OCI-M1 (cell line): ENCODE results near the gene LRIT1.
"Not testable (repeated sequence)": the region's sequence is repeated elsewhere in the genome, so short reads cannot be mapped to it uniquely, and the experiment has no call there.

Source experiments
- DNase-seq: peaks from one replicate; lab custom pipeline; 2025; lab: John Stamatoyannopoulos, UW

LRIT1 gene, protein sequence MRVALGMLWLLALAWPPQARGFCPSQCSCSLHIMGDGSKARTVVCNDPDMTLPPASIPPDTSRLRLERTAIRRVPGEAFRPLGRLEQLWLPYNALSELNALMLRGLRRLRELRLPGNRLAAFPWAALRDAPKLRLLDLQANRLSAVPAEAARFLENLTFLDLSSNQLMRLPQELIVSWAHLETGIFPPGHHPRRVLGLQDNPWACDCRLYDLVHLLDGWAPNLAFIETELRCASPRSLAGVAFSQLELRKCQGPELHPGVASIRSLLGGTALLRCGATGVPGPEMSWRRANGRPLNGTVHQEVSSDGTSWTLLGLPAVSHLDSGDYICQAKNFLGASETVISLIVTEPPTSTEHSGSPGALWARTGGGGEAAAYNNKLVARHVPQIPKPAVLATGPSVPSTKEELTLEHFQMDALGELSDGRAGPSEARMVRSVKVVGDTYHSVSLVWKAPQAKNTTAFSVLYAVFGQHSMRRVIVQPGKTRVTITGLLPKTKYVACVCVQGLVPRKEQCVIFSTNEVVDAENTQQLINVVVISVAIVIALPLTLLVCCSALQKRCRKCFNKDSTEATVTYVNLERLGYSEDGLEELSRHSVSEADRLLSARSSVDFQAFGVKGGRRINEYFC

DNA sequence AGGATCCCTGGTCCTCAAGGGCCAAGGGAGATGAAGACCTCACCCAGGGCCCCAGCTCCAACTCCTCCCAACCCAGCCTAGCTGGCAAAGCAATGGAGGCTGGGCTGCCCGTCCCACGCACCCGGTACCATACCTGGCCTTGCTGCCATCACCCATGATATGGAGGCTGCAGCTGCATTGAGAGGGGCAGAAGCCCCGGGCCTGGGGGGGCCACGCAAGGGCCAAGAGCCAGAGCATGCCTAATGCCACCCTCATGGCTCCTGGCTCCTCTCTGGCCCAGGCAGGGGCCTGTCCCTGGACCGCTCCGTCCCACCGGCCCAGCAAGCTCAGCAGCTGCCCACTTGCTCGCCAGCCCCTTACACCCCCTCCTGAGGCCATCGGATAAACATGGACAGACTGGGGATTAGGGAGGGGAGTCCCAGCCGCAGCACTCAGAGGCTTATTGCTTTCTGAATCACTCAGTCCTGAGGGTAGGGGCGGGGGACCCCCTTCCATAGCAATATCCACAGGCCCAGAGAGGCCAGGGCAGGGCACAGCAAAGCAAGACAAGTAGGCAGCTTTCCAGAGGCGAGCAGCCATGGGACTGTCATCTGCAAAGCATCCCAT, at the start of gene LRIT1:
LRIT1 (minus strand) TSS at position 362 of the 606 bp plus-strand sequence; CDS start at position 255, 107 bp downstream.
- DNase-seq: no peak

DNA sequence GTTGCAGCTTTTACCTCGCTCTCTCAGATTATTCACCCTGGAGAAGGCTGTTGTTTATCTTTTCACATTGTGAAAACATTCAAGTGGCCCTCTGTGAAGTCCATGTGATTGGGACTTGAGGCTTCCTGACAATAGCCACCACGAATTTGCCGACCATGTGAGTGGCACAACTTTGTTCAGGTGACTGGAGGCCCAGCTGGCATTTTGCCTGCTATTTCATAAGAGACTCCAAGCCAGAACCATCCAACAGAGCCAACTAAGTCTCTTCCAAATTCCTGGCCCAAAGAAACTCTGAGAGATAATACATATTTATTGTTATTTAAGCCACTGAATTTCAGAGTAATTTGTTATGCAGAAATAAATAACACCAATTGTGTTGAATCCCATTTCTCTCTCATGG, 48.9 kb upstream of the LRIT1 start:
- no peak for DNase-seq

DNA sequence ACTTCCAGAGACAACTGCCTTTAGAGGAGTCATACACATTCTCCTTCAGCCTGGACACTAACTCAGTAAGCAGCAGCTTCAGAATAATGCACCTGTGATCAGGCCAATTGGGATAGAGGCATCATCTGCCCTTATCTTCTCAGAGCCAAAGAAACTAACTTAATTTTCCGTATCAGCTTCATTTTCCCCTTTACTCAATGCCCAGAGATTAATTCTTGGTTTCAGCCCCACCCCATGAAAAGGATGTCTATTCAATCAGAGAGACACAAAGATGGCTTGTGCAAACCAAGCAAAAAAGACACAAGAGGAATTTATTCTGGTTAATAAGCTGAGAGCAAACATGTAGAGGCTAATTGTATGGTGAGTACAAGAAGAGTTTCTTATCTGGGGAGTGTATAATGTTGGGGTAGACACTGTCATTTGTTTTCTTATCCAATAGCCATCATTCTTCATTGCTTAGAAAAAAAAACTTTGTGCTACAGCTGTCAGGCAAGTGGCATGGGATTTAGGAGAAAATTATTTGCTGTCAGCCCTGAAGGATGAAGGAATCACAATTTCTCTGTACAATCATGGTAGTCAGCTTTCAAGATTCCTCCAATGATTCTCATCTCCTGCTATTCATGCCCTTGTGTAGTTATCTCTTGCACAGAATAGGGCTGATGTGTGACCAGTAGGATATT, 48.3 kb upstream of the LRIT1 start:
- no peak for DNase-seq

DNA sequence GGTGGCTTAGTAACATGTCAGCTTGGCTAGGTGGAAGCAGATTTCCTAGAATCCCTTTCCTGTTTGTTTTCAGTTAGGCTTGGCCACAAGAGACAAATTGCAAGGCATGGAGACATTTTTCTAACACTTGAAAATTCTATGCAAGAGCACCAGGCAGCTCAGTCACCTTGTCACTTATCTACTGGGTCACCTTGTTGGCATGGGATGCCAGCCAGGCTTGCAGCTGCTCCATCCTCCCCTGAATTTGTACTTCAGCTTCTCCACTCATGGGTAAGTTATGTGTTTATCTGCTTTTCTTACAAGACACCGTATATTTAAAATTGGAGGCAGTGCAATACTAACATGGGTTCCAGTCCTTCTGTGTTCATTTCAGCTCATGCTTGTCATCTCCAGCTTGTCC, 46.8 kb upstream of the LRIT1 start:
- no peak for DNase-seq

DNA sequence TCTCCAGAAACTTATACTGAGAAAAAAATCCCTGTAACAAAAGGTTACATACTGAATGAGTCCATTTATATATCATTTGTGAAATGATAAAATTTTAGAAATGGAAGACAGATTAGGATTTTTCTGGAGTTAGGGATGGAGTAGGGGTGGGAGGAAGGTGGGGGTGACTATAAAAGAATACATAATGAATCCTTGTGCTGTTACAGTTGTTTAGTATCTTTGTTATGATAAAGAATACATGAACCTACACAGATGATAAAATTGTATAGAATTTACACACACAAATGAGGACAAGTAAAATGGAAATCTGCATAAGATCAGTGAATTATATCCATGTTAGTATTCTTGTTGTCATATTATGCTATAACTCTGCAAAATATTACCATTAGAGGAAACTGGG, 45.3 kb upstream of the LRIT1 start:
- DNase-seq: no peak

DNA sequence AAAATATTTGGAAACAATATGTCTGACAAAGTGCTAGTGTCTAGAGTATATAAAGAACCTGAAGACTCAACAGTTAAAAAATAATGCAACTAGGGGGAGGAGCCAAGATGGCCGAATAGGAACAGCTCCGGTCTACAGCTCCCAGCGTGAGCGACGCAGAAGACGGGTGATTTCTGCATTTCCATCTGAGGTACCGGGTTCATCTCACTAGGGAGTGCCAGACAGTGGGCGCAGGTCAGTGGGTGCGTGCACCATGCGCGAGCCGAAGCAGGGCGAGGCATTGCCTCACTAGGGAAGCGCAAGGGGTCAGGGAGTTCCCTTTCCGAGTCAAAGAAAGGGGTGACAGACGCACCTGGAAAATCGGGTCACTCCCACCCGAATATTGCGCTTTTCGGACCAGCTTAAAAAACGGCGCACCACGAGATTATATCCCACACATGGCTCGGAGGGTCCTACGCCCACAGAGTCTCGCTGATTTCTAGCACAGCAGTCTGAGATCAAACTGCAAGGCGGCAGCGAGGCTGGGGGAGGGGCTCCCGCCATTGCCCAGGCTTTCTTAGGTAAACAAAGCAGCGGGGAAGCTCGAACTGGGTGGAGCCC, 38.6 kb upstream of the LRIT1 start:
- not testable (repeated sequence) for DNase-seq

DNA sequence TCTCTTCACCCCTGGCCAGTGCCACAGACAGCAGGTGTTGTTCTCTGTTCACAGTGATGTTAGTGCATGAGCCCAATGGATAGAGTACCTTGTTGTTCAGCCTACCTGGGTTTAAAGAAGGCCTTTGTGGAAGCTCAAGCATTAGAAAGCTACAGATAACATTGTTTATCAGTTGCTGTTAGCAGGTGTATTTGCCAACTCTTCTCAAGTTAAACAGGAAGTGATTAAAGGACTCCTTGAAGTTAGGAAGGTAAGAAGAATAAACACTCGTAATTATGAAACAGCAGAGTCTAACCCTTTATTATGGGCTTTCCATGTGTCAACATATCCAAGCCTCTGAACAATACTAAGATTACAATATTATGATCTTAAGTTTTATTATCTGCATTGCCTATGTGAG, 29.4 kb upstream of the LRIT1 start:
- DNase-seq: no peak

DNA sequence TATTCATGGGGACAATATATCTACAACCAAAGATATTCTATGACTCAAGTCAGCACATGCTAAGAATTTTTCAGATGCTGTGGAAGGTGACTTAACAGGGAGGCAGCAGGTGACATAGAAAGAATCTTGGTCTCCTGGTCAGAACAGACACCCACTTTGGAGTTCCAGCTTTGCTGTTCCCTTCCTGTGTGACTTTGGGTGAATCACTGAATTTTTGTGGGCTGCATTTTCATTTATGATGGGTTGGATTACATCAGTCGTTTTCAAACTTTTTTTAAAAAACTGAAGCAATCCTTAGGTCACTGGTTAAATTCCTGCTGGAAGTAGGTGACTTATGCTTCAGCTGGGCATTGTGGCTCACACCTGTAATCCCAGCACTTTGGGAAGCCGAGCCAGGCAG, 28.4 kb upstream of the LRIT1 start:
- DNase-seq: no peak

DNA sequence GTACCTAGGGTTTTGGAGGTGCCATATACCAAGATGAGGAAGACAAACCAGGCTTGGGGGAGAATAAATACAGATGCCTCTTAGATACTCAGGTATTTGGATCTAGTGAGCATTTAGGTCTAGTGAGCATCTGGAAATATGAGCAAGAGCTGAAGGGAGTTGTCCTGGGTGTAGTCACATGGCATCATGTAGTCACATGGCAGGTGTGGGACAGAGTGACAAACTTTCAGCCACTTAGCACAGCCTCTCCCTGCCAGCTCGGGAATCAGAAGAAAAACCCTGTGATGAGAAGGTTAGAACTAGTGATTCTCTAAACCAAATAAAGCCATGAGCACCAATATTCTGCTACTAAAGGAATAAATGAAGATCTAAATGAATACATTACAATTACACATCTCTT, 27.8 kb upstream of the LRIT1 start:
- no peak for DNase-seq

DNA sequence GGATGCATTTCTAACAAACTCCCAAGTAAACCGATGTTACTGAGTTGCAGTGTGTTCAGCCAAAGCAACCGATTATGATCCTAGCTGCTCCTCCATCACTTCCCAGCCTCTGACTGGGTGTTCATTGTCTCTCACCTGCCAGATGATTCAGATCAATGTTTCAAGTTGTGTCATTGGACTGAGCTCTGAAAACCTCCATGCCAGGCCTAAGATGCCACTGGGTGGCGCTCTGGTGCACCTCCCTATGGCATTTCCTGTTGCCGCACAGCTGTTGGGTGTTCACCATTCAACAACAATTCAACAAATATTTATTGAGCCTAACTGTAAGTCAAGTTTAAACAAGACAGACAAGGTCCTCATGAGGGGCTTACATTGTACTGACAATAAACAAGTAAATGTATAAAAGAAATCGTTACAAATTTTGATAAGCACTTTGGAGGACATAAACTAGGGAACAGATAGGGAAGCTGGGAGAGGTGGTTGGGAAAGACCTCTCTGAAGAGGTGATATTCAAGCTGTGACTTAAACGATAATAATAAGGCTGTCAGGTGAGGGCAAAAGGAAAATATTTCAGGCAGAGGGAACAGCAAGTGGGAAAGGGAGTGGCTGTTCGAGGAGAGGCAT, 26.3 kb upstream of the LRIT1 start:
- peak; percentile 75 for DNase-seq

DNA sequence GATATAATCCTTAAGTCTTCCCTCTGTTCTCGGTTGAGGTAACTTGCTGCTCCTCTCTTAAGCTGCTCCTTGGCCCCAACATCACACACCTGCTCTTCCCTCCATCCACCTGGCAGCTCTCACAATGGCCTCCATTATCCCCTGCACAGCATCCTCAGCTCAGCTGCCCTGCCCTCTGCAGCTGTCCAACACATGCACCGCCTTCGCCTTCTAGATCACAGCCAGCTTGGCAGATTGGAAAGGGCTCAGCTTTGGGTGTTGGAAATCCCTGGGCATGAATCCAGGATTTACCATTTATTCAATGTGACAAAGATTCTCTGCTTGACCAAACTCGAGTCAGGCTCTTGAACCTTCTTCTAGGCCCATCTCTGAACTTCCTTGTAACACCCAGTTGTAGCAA, 24.1 kb upstream of the LRIT1 start:
- no peak for DNase-seq

DNA sequence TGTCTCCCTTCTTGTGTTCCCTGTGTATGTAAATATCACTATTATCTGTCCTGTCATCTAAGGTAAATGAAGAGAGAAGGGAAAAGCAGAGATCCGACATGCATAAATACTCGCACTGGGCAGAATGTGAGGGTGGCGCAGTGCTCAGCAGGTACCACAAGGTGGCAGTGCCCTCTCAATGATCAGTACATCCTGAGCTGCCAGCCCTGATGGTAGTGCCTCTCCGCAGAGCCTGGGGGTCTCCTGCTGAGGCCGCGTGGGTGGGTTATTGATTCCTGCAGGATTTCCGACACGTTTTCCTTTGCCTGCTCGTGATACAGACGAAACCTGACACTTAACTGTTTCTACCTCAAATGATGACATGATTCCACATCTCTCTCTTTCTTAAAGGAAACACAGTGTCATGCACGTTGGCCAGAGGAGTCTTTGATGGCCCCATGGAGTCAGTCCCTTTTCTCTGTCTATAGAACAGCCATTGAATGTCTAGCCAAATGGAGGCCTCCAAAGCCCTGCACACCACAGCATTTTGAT, 23.3 kb upstream of the LRIT1 start:
- DNase-seq: peak; percentile 74

DNA sequence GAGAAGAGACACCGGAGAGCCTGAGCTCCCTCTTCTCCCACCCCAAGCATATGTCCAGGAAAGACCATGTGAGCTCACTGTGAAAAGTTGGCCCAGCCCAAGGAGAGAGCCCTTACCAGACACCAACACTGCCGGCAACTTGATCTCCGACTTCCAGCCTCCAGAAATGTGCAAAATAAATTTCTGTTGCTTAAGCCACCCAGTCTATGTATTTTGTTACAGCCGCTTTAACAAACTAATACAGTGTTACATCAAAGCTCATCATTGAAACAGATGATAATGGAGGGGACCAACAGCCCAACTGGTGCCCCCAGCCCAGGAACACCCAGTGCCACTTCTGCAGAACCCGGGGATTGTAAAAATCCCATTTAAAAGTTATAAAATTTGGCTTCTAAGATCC, 22.4 kb upstream of the LRIT1 start:
- DNase-seq: no peak

DNA sequence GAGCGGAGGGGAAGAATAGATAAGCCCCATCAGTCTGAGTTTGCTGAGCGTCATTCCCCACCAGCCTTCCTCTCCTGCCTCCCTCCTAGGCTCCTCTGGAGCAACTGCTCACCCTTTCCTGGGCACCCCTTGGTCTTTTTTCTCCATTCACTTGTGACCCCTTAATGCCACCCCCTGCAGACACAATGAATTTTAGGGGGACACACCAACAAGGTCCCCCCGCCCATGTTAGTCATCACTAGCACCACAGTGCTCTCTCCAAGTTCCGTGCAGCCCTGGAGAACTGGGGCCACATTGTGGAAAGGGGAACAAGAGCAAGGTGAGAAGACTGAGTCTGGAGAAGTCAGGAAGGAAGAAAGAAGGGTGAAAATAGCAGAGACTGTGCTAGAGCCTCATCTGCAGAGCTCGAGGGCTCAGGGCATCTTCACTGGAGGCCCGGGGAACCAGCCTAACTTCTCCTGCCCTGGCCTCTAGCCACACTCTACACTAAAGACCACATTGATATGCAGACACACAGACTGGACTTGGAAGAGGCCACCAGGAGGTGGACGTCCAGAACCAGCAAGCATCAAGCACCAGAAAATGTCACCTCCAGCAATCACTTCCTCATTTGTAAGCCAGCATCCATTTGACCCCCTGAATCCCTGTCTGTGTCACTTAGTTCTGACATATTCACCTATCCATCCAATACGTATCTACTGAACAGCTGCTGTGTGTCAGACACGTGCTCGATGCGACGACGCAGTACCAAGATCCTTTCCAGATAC, 21.0 kb upstream of the LRIT1 start:
- DNase-seq: no peak

DNA sequence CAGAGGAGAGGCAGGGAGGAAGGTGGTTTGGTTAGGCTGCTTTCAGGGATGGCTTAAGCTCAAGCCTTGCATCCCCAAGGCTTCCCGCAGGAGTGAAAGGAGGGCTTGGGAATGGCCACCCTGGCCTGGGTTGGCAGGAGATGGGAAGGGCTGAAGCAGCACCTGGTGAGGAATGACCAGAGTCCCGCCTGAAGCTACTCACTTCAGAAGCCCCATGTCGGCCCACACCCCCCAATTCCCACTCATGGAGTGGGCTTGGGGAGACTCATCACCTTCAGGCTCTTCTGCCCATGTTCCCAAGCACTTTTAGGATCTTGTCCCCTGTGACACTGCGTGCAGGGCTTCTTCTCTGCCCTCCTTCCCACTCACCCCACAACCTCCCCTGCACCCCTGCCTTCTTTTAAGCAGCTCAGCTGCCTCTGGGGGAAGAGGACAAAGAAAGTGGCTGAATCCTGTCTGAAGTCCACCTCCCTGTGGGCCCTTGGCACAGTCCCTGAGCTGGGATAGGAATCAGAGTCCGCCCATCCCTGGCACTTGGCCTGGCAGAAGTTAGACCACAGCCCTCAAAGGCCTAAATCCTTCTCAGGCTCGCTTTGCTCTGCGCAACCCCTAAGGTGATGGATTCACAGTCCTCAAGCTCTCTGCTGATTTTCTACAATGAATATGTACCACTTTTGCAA, 20.0 kb upstream of the LRIT1 start:
- DNase-seq: no peak

DNA sequence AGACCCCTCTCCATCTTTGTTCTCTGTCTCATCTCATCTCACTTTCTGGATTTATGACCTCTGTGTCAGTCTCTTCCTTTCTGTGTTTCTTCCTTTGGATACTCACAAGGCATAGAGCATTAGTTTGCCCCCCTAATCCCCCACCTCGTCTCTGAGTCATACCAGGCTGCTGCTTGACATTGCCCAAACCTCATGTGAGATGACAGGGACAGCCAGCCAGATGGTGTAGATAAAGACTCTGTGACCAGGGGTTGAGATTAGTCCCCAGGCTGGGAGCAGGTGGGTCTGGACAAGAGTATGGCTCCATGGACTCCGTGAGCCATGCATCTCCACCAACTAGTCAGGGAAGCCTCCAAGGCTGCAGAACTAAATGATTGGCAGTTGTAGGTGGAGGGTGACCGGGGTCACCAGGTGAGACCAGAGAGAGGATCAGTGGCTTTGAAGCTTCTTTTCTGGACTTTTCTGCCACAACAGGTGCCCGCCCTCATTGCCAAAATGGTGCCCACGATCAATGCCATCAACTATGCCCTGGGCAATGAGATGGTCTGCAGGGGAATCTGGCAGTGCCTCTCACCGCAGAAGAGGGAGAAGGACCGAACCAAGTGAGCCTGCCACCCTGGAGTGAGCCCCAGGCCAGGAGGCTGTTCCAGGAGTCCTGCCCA, 16.8 kb upstream of the LRIT1 start:
- DNase-seq: no peak

DNA sequence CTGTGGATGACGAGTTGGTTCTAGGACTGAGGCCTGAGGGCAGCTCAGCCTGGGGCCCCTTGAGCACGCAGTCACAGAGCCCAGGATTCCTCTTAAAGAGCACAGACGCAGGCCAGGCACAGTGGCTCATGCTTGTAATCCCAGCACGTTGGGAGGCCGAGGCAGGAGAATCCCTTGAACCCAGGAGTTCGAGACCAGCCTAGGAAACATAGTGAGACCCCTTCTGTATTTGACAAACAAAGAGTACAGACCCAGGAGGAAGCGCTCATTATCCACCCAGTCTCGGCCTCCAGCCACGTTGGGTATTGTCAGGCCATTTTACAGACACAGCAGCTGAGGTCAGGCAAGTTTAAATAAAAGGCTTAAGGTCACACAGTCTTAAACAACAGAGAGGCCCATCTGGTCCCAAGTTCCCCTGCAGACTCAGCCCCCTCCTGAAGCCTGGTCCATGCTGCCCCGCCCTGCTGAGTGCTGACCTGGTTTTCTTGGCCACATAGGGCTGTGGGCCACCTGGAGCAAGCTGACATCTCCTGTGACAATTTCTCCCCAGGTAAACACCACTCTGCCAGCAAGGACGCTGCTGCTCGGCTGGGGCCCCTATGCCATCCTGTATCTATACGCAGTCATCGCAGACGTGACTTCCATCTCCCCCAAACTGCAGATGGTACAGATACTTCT, 16.1 kb upstream of the LRIT1 start:
- no peak for DNase-seq

DNA sequence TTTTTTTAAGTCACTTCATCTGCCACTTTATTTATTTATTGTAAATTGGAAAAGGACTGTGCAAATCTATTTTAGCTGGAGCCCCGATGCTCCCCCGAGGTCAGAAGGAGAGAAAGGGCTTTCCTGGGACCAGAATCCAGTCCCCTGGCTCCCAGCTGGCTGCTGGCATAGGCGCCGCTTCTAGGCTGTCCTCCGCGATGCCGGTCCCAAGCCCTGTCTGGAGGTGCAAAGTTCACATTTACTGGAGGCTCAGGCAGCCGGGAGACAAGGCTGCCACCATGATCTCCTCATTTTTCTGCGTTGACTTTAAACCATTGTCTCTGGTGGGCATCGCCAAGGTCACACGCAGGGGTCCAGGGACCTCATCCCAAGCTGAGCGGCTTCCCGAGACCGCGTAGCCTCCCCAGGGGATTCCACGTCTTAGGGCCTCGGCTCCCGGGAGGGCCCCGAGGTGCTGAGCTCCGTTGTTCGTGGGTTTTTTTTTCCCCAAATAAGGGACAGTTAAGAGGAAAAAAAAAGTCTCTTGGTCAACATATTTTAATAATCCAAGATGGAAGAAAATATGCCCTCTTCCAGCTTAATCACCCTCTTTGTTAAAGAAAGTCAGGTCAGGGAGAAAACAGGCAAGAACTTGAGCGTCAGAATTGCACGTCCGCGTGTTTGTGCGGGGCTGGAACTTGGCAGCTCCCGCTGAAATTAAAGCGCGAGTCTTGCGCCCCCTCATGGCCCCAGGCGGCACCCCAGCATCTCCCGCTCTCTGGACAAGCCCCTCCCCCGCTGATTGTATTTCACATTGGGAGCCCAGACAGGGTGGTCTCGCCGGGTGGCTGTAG, 15.4 kb upstream of the LRIT1 start:
- DNase-seq: peak; percentile 60
